NCI-H2029 treated with DMSO at 0.1 percent for 48 hours (cell line): ENCODE data around the gene AKAP1.
A peak's percentile ranks its signal among the peaks of the same experiment; 100 is the strongest.

ENCODE experiments used
- DNase-seq: peaks from one replicate; lab custom pipeline; 2025; lab: John Stamatoyannopoulos, UW

The AKAP1 gene

DNA sequence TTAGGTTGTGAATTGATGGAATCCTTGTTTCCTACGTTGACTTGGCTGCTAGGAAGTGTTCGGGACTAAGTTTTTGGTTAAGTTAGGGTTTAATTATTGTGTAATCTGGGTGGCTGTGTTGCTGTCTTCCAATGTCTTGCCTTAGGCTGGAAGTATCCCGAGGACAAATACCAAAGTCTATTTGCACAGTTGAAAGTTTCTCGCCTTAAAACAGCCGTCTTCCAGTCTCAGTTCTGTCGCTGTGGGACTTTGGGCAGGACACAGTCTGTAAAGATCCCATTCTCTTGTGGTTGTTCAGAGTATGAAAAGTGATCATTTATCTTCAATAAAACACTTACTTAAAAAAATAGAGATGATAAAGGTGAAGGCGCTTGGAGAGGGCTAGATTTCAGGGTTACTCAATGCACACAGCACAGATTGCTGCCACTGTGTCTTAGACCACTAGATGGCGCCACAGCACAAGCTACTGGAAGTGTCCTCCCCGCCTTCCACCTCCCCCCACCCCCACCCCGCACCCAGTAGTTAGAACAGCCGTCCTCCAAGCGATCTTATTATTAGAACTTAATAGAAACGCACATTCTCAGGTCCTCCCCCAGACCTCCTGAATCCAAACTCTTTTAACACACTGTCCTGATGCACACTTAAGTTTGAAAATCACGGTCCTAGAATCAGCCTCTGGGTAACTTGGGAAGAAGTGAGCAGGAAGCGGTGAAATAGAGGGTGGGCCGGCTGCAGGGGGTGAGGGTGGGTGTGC lies 45.8 kb downstream of the AKAP1 start:
- peak; percentile 11 for DNase-seq

GRCh38 chr17:57132663-57133062 lies 47.6 kb downstream of the AKAP1 start:
- DNase-seq, result no peak

DNA sequence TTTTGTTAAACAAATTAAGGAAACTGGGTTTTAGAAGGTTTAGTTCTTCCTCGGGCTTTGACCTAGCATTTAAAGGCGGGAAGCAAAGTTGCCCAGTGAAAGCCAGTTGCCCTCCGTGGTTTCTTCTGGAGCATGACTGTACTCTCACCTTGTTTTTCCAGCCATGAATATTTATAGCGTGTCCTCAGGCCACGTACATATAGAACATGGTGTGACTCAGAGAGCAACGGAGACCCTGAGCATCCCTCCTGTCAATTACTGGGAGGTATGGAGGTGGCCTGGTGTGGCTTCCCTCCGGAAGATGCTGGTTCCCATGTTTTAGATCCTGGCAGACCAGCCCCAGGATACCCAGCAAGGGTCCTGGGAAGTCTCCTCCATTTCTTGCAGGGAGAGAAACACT lies 48.4 kb downstream of the AKAP1 start:
- no peak for DNase-seq

DNA sequence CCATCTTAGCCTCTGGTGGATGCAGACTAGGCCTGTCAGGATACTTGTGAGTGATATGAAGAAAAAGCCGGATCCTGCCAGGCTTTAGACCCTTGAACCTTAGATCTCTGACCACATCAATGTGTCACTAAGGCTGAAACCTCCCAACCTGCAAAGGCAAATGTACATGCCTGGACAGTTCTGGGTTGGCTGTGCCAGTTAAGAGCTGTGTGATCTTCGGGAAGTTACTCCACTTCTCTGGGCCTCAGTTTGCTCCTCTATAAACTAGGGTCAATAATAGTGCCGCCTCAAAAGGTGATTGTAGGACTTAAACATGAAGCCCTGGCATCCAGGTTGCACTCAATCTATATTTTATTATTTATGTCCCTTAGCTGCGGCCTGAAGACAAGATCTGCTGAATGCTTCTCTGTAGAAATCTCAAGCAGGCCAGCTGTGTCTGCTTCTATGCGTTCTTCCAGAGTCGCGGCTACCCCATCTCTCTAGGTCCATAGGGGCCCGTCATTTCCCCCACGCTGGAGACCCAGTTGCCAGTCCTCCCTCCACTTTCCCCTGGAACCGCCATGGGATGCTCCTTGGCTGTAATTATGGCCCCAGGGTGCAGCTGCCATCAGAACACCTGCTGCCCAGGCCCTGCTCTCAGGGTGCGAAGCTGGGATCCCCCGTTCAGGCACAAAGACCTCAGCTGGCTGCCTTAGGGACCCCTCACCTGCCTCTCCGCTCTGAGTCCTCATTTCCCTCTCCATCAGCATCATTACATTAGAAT lies 50.2 kb downstream of the AKAP1 start:
- no peak for DNase-seq

- DNase-seq, result no peak
These were observed 50.8 kb downstream of the AKAP1 start for GRCh38 chr17:57135789-57136291.

GRCh38 chr17:57136355-57136754 lies 51.3 kb downstream of the AKAP1 start:
- DNase-seq, result no peak

DNA sequence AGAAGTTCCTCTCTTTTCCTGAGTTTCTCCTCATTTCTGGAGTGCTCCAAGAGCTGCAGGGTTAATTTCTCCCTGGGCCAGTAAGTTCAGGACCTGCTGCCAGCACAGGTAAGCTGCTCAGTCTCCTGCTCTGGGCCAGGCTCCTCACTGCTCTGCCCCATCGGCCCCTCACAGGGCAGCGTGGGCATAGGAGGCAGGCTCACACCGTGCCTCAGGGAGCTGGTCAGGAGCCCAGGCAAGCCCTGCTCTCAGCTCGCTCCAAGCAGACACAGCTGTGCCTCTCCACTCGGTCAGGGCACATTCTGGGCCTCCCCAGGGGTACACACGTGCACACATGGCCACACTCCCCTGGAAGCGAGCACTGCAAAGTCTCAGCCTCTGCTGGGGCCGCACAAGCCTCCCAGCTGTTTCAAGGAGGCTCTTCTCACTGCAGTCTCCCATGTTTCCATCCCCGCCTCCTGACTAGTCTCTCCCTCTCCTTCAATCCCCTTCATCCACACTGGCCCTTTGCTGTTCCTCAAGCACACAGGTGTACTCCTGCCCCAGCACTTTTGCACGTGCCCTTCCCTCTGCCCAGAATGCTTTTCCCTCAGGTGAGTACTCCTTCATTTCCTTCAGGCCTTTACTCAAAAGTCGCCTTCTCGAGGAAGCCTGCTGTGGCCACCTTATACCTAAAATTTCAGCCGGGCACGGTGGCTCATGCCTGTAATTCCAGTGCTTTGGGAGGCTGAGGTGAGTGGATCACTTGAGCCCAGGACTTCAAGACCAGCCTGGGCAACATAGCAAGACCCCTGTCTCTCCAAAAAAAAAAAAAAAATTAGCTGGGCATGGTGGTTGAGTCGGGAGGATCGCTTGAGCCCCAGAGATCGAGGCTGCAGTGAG lies 53.2 kb downstream of the AKAP1 start:
- DNase-seq, result no peak

DNA sequence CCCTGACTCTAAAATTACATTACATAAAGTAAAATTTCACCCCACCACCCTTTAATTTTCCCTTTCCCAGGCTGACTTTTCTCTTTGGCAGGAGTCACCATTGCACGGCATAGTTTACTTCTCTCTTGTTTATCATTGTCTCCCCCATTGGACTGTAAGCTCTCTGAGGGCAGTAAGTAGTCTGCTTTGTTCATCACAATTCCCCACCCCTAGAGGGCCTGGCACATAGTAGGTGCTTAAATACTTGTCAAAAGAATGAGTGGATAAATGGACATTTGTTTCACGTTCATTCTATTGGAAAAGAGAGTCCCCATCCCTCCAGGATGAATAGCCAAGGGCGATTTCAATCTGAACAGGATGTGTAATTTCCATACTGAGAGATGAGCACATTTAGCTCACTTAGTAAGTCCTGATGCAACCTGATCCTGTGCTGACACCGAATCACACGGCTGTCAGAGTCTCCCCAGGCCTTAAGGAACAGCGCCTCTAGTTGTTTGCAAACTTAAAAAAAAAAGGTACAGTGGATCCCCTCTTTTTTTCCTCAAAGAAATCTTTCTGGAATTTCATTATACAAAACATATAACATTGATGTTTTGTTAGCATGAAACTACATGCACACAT lies 54.0 kb downstream of the AKAP1 start:
- no peak for DNase-seq

DNA sequence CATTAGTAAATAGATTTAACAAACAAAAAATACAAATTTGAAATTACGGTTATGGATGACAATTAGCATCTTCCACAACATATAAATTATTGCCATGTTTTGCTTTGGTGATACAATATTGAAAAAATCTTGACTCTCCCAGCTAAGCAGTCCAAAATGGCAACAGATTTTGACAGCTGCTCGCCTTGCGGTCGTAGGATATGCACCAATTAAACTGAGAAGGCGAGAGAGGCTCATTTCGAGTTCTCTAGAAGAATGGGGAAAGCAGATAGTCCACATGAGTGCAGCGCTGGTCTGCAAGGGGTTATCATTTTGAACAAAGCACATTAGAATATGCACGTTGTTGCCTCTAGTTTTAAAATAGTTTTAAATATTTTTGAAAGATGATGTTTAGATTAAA lies 55.3 kb downstream of the AKAP1 start:
- DNase-seq, result no peak

- no peak for DNase-seq
These were observed 57.9 kb downstream of the AKAP1 start for GRCh38 chr17:57142925-57143324.

DNA sequence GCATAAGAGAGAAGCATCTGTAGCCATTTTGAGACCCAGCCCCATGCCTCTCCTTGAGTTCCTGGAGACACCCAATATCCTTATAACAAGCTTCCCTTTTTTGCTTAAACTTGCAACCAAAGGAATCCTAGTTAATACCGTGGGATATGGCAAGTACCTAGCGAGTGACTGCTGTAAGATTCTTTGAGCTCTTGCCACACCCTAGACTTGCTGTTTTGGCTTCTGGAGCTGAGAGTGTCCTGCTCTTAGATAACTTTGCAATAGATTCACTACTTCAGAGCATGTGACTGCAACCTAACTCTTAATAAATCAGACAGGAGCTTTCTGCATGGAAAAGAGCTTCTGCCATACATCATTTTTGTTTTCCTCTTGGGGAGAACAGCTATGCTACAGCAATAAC lies 58.3 kb downstream of the AKAP1 start:
- DNase-seq, result no peak

DNA sequence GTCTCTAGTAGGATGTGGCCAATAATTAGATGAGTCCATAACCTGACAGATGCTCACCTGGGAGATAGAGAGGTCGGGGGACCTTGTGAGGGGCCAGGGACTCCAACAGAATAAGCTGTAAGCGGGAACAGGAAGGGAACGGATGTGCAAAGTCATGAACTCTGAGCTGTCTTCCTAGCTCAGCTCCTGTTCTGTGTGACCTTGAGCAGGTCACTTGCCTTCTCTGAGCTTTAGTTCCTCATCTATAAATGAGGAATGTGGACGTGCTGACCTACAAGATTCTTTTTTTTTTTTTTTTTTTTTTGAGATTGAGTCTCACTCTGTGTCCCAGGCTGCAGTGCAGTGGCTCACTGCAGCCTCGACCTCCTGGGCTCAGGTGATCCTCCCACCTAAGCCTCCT lies 58.9 kb downstream of the AKAP1 start:
- no peak for DNase-seq

DNA sequence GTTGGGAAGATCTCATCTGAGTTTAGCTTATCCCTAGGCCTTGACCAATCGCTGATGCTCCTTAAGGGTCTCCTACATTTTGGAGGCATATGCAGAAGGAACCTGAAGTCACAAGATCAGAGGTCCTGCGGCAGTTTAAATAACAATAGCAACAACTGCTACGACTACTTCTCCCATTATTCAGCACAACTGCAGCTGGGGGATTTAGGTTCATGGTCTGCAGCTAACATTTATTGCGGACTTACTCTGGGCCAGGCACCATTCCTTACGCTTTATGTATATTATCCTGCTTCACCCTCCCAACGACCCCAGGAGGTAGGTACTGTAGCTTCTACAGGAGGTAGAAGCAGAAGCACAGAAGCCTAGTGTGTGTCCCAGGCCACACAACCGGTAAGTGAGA lies 59.5 kb downstream of the AKAP1 start:
- no peak for DNase-seq

- no peak for DNase-seq
These were observed 60.3 kb downstream of the AKAP1 start for GRCh38 chr17:57145347-57145746.

DNA sequence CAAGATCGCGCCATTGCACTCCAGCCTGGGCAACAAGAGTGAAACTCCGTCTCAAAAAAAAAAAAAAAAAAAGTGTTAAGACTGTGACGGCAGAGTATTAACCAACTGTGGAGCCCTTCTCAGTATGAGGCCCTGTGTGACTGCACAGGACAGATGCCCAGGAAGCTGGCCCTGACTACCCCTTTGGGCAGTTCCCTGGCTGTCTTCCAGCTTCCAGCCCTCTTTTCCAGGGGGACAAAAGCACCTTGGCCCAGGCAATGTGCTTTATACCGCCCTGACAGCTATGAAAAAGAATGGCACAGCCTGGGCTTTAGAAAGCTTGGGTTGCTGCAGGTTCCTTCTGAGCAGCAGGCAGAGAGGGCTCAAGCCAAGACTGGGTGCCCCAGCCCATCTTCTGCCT lies 61.2 kb downstream of the AKAP1 start:
- DNase-seq, result no peak

GRCh38 chr17:57151798-57152197 lies 66.8 kb downstream of the AKAP1 start:
- DNase-seq, result no peak

DNA sequence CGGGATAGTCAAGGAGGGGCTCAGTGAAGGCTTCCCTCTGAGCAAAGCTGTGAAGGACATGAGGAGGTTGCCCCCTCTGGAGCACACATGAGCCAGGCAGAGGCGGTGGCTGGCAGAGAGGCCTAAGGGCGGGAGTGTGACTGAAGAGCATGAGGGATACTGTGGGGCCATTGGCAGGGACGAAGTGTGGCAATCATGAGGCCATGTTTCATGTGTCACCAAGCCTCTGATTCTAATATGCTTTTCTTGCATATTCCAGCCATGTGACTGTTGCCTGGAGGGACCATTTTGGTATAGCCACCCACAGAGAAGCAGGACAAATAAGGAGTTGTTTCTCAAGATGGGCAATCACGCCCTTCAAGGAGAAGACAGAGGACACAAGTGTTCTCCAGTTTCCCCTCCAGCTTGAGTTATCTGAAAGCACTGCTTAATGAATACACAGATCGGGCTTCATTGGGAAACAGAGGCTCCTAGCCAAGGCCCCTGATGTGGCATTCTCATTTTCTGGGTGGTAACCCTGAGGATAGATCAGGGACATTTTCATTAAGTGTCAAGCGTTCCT lies 68.0 kb downstream of the AKAP1 start:
- no peak for DNase-seq

DNA sequence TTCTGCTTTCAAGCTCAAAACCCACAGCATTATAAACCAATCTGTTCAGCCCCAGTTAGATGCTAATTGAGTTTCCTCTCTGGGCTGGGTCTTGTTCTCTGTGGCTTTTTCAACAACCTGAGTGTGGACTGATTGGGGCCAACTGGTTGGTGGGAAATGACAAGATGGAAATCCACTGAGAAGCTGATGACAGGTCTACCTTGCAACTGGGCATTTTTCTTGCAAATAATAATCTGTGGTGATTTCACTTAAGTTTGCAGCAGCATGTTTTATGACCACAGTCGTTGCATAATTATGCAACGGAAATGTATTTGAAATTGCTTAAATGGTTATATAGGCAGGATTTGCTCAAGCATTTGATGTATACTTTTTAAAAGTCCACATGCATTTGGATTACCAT lies 69.9 kb downstream of the AKAP1 start:
- DNase-seq, result no peak

DNA sequence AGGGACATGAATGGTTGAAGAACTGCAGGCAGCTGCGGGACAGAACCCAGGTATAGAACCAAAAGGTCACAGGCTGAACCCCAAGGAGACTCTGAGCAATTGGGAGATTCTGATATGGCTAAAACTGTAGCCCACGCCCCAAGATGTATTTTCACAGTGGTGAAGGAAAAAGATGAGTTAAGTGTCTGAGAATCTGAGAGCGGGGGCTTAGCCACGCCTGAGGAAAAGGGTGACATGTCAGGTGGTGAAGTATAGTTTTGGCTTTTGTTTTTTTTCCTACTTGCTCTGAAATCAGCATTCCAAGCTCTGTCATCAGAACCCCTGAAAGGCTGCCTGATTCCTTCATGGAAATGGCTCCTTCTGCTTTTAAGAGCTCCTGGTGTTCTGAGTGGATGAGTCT lies 73.3 kb downstream of the AKAP1 start:
- DNase-seq, result no peak

DNA sequence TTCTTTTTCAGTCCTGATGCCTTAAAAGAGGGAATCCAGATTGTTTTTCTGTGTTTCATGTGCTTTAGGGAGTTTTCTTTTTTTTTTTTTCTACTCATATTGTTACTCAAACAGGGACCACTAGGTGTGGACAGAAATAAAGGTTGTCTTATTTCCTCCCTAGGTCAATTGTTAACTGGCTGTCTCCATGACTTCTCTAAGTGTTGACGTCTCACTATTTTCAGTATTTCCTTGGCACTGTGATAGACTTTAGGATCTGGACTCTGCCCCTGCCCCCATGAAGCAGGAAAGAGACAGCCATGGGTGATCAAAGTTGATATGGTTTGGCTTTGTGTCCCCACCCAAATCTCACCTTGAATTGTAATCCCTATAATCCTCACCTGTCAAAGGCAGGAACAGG lies 73.7 kb downstream of the AKAP1 start:
- no peak for DNase-seq

DNA sequence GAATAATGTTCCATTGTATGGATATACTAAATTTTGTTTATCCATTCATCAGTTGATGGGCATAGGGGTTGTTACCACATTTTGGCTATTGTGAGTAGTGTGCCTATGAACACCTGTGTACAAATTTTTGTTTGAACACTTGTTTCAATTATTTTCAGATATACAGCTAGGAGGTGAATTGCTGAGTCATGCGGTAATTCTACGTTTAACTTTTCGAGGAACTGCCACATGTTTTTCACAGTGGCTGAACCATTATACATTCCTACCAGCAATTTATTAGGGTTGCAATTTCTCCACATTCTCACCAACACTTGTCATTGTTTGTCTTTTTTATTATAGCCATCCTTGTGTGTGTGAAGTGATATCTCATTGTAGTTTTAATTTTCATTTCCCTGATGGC lies 75.6 kb downstream of the AKAP1 start:
- no peak for DNase-seq

DNA sequence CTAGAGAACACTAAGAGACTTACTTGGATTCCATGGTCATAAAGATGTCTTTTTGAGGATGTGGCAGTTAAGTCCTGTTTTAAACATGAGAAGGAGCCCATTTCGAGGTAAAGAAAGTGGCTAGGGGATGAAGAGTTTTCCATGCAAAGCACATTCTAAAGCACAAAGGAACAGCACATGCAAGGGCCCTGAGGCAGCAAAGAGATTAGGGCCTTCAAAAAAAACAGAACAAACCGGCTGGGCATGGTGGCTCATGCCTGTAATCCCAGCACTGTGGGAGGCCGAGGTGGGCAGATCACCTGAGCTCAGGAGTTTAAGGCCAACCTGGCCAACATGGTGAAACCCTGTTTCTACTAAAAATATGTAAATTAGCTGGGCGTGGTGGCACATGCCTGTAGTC lies 79.8 kb downstream of the AKAP1 start:
- DNase-seq, result no peak
